OCI-LY7 (cell line): ENCODE data around the gene AEN. TPM values are rescaled to one million over a fixed set of nuclear protein-coding genes. Genes with fewer than 3 reads are reported as not detected.

Experiments used
- BruUV-seq: library from RNA; stranded (reverse); fragments of 400-500 nt; replicated peaks from 2 replicates; lab custom pipeline; 2021; lab: Mats Ljungman, UMichigan
- CTCF ChIA-PET: fragments of 300-600 bp; sonication (Branson Sonifier 250); formaldehyde crosslinking; loops from one replicate; lab custom pipeline; 2022; ENCODE audit warnings: antibody characterized with exemption; ENCODE audit not compliant: unreplicated experiment; lab: Charles Lee
- POLR2A ChIA-PET: fragments of 300-600 bp; sonication (Branson Sonifier 250); formaldehyde crosslinking; loops from one replicate; lab custom pipeline; 2022; ENCODE audit warnings: antibody characterized with exemption; lab: Charles Lee
- DNase-seq: peaks from one replicate; pipeline ENCODE4 v3.0.0-alpha.2; 2015; ENCODE audit warnings: low spot score
- H2AFZ ChIP-seq: fragments of 200-600 bp; sonication (generic), shearing (Covaris generic); 2 replicates; pipeline ENCODE4 v1.6.1; 2014; ENCODE audit warnings: mild to moderate bottlenecking, antibody characterized with exemption, low read length, moderate library complexity
- H3K27ac ChIP-seq: fragments of 200-600 bp; sonication (generic); 2 replicates; pipeline ENCODE4 v1.5.1; 2014; ENCODE audit warnings: mixed run types, low read depth, mild to moderate bottlenecking, moderate library complexity, low read length, inconsistent platforms; ENCODE audit not compliant: poor library complexity, severe bottlenecking
- H3K36me3 ChIP-seq: fragments of 200-600 bp; sonication (generic); 2 replicates; pipeline ENCODE4 v1.6.1; 2014; ENCODE audit warnings: mild to moderate bottlenecking, antibody characterized with exemption, low read length, moderate library complexity, mixed read lengths; ENCODE audit not compliant: insufficient read depth
- H3K4me1 ChIP-seq: fragments of 200-600 bp; sonication (generic); 2 replicates; pipeline ENCODE4 v1.5.1; 2014; ENCODE audit warnings: mild to moderate bottlenecking, low read length; ENCODE audit not compliant: insufficient read depth, poor library complexity, severe bottlenecking
- H3K4me2 ChIP-seq: fragments of 200-600 bp; sonication (generic); 2 replicates; pipeline ENCODE4 v1.6.1; 2014; ENCODE audit warnings: mild to moderate bottlenecking, low read length
- H3K4me3 ChIP-seq: fragments of 200-600 bp; sonication (generic); 2 replicates; pipeline ENCODE4 v1.5.1; 2014; ENCODE audit warnings: mild to moderate bottlenecking, low read depth, low read length; ENCODE audit not compliant: poor library complexity, severe bottlenecking
- H3K79me2 ChIP-seq: fragments of 200-600 bp; sonication (generic); 2 replicates; pipeline ENCODE4 v1.6.1; 2016; ENCODE audit warnings: low read depth, mild to moderate bottlenecking, low read length, moderate library complexity, mixed read lengths; ENCODE audit not compliant: insufficient read depth
- H3K9me2 ChIP-seq: fragments of 200-600 bp; sonication (generic); 2 replicates; pipeline ENCODE4 v1.6.1; 2016; ENCODE audit warnings: mild to moderate bottlenecking, low read length, mixed read lengths; ENCODE audit not compliant: insufficient read depth
- H3K9me3 ChIP-seq: fragments of 200-600 bp; sonication (generic); 2 replicates; pipeline ENCODE4 v1.6.1; 2014; ENCODE audit warnings: mild to moderate bottlenecking, mixed run types, low read length, mixed read lengths
- H4K20me1 ChIP-seq: fragments of 200-600 bp; sonication (generic); 2 replicates; pipeline ENCODE4 v1.6.1; 2014; ENCODE audit warnings: mild to moderate bottlenecking, antibody characterized with exemption, low read length, moderate library complexity, mixed read lengths; ENCODE audit not compliant: insufficient read depth
- EZH2phosphoT487 ChIP-seq: fragments of 200-600 bp; sonication (generic); IDR thresholded peaks from 2 replicates; pipeline ENCODE4 v1.6.1; 2018; ENCODE audit warnings: low read depth, borderline replicate concordance, mild to moderate bottlenecking, mixed run types, antibody characterized with exemption, low read length, moderate library complexity, mixed read lengths
- intact Hi-C: fragments of 100-400 bp; cut with micrococcal nuclease; formaldehyde crosslinking; loops from one replicate; pipeline ENCODE4 v1.10.0; 2022; ENCODE audit not compliant: unreplicated experiment
- total RNA-seq, 2 experiments: library from RNA; depleted of rRNA in 1 of 2; stranded (reverse); fragments of >200 nt in 1 of 2; shearing (Covaris generic) in 1 of 2; gene quantifications; 2 replicates each; pipeline ENCODE4 v1.2.3, GENCODE V29; 2014 to 2022
- TF ChIP-seq, protein P1 (sequence below): fragments of 200-600 bp; sonication (generic); conservative IDR thresholded peaks from 2 replicates; pipeline ENCODE4 v1.5.1; 2014; ENCODE audit warnings: mild to moderate bottlenecking, antibody characterized with exemption, low read length, moderate library complexity, mixed read lengths

Gene AEN
- total RNA-seq, 2 experiments from 2014 or later = 43.1 to 66.6 TPM

DNA sequence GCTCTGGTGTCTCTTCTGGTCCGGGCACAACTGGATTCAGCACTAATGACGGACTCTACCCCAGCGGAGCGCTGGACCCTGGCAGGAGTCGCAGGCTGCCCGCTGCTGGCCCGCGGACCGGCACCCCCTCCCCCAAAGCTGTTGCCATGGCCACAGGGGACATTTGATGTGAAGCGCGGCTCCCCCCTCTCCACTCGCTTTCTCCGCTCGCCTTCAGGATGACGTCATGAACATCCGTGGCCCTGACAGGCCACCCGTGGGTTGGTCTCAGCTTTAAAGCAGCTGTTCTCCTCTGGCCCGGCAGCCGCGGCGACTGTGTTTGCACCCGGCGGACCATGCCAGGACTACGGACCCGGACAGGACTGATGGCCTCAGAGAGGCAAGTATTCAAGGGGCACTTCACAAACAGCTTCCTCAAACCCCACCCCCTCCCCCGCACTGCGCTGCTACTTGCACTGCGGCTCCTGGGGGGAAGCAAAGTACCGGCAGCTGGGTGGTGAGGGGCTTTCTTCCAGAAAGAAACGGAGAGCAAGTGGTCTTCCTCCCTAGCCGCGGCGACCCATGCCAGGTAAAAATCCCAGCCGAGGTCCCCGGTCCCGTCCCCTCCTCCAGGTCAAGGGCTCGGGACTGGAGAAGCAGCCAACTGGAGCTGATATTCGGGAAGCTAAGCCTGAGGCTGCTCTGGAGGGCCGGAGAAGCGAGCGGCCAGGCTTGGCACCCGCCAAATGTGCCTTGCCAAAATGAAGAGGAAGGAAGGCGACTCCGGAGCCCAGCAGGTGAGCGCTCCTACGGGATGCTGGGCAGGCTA lies 16.6 kb upstream of the AEN start:
- Histone ChIP-seq H3K9me3 (no peaks in the 10 kb centered on the region), H3K4me2 (no peak overlapping the region), H3K36me3 (no peaks in the 10 kb centered on the region), H3K79me2 (no peaks in the 10 kb centered on the region), H3K4me3 (no peak overlapping the region), H3K4me1 (no peaks in the 10 kb centered on the region), H3K27ac (no peak overlapping the region), H3K9me2 (no peaks in the 10 kb centered on the region), H2AFZ (no peak overlapping the region), H4K20me1 (no peaks in the 10 kb centered on the region)
- ChIA-PET POLR2A (no interaction called here), CTCF (no interaction called here)
- intact Hi-C loops = no loop called here
- no peak for DNase-seq
- TF ChIP-seq EZH2phosphoT487 = no peak
- TF ChIP-seq, protein P1, sequence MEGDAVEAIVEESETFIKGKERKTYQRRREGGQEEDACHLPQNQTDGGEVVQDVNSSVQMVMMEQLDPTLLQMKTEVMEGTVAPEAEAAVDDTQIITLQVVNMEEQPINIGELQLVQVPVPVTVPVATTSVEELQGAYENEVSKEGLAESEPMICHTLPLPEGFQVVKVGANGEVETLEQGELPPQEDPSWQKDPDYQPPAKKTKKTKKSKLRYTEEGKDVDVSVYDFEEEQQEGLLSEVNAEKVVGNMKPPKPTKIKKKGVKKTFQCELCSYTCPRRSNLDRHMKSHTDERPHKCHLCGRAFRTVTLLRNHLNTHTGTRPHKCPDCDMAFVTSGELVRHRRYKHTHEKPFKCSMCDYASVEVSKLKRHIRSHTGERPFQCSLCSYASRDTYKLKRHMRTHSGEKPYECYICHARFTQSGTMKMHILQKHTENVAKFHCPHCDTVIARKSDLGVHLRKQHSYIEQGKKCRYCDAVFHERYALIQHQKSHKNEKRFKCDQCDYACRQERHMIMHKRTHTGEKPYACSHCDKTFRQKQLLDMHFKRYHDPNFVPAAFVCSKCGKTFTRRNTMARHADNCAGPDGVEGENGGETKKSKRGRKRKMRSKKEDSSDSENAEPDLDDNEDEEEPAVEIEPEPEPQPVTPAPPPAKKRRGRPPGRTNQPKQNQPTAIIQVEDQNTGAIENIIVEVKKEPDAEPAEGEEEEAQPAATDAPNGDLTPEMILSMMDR = no peak
- BruUV-seq = no TSS peak

DNA sequence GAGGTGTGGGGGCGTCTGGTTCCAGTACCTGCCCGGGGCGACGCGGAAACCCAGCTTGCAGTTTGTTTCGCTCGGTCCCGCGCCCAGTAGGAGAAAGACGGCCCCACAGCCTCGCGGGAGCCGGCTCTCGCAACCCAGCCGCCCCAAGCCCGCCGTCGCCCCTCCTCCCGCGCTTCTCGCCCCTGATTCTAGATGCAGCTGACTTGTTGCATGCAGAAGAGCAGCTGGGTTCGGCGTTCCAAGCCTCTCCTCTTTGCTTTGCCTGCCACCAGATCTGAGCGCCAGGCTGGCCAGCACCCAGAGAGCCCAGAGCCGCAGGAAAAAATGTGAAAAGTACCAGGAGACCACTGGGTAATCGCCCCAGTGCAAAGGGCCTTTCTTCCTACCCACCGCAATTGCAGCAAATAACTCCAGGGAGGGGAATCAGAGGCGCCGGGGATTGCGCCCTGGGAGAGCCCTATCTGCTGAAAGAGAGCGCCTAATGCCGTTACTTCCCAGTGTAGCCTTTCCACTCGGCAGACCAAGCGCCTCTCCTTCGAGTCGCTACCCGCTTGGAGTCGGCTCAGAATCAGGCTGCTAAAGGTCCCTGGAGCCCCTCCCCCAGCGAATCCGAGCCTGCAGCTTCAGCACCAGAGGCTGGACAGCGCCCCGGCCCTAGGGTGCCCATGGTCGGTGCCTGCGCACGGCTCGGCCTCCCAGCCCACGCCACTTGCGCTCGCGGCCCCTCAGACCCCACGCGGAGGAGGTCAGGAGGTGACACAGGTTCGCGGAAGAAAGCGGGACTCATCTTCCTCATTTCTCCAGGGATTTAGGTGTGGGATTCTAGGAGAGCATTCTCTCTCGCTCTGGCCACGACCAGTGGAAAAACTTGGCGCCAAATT lies 15.7 kb upstream of the AEN start:
- intact Hi-C loops = no loop called here
- no TSS peak for BruUV-seq
- Histone ChIP-seq H3K36me3 (no peaks in the 10 kb centered on the region), H3K4me2 (no peak overlapping the region), H3K4me1 (peaks cover 4% of the 10 kb centered on the region), H3K79me2 (no peaks in the 10 kb centered on the region), H3K27ac (no peak overlapping the region), H3K4me3 (no peak overlapping the region), H3K9me3 (no peaks in the 10 kb centered on the region), H2AFZ (no peak overlapping the region), H4K20me1 (no peaks in the 10 kb centered on the region), H3K9me2 (no peaks in the 10 kb centered on the region)
- no peak for TF ChIP-seq EZH2phosphoT487
- TF ChIP-seq, protein P1 = no peak
- ChIA-PET CTCF (no interaction called here), POLR2A (no interaction called here)
- no peak for DNase-seq
